ENCODE measurements around the gene MRPS23.

The MRPS23 gene

DNA sequence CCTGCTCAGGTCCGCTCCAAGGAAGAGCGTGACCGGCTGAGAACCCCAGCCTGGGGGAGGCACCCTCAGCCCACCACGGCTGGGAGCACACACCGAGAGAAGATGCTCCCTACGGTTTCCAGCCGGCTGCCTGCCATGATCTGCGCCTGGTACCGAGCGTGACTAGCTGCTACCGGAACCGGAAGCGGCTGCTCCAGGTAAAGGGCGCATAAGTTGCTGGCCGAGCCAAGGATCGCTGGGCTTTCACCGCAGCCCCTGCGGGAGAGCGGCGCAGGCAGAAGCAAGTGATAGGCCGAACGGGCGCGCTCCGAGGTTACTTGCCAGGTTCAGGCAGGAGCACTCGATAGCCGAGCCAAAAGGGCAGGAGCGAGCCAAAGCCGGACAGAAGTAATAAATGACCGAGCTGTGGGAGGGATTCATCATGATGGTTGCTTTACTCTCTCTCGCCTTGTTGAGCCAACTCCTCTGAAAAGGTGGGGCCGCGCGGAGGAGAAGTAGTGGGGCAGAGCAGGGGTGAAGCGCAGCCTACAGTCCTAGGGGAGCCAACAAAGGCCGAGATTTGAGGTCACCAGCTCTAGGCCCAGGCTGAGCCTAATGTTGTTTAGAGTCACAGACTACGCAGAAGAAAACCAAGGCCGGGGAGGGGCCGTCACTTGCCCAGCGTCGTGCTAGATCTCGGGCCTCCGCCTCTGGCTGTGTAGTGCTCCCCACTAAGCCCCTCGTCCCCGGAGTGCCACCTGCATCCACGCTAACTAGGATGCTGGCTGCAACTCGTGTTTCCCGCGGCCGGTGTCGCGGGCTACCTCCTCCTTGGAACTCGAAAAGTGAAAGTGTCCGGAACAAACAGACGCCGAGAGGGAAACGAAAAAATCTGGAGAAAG, at the start of gene MRPS23:
TSS of gene MRPS23 (minus strand) at position 171 of the 881 bp plus-strand sequence. CDS start at position 137, 34 bp downstream.
- peak; percentile 95 for DNase-seq (ENCODE audit: low read depth, low spot score)

DNA sequence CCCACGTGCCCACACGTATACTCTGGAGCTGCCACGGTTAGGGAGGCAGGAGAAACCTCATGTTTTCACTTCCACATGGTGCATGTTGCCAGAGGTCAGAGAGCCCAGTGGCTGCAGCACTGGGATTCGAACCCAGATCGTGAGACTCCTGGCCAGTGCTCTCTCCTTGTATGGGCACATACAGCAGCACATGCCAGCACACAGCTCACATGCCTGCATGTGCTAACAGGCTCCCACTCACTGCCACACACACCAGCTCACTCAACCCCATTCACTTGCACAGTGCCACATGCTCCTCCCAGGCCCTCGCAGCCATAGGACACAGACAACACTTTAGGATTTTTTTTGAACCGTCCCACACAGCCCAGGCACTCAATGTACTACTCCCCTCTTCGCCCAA, 49.5 kb upstream of the MRPS23 start:
- DNase-seq (ENCODE audit: low read depth, low spot score), result no peak

DNA sequence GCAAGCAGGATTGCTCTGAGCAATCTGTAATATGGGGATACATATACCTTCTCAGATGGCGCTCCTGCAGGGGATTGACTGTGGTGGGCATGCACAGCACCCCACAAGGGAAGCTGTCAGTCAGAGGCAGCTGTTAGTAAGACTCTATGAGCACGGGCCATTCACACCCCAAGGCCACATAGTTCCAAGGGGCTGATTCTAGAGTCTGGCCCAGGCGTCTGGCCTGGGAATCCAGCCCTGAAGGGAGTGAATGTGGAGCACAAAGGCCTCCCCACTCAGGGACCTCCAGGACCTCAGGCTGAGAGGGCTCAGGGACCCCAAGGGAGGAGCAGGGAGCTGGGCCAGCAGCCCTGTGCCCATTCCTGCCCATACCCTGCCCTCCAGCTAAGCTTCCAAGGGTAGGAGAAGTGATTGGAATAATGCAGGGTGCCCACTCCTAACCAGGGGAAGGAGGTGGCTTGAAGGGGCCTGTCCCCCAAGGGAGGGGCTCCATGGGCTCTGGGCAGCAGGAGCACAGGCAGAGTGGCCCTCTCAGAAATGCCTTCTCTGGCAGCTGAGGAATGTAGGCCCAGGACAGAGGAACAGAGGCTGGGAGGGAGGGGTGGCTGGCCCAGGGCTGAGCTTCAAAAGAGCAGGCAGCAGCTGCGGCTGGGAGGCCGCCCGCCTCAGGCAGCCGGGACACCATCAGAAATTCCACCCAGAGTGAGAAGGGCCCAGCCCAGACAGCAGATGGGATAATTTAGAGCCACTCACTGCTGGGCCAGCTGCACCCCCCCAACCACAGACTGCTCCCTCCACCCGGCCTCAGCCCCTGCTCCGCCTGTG, 48.9 kb upstream of the MRPS23 start:
- DNase-seq (ENCODE audit: low read depth, low spot score), result no peak

DNA sequence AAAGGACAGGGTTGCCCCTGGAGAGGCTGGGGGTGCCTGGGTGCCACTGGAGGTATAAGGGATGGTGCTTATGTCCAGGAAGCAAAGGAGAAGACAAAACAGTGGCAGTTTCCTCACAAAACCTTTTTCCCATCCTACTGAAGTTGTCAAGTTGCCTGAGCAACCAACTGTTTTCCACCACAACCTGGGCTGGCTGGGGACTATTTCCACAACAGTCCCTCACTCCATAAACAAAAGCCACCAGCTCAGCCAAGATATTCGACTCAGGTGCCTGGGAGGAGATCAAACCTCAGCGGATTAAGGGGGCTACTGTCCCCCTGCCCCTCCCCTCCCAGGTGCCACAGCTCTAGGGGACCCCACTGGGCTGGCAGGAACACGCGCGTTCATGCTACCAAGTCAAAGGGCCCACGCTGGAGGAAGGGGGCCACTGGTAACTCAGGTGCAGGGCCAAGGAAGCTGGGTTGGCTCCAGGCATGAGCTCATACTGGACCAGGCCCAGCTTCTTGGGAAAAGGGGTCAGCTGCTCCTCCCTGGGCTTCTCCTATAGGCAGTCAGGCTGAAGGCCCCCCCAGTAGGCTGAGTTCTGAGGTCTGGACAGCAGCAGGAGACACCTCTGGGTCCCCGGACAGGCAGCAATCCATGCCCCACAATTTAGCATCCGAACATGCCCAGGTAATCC, 45.7 kb upstream of the MRPS23 start:
- no peak for DNase-seq (ENCODE audit: low read depth, low spot score)

DNA sequence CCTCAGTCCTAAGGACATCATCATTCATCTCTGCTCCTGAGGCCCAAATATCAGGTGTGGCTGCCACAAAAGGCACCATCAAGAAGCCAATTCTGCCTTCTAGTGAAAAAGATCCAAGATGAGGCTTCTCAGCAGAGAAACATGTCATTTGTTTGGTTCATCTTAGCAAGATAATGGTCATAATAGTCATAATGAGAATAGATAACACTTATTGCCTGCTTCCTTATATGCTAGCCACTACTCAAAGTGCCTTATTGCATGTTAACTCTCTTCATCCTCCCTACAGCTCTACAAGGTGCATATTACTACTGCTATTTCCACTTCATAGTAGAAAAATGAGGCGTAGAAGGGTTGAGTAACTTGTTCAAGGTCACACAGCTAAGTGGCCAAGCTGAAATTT, 45.0 kb upstream of the MRPS23 start:
- no peak for DNase-seq (ENCODE audit: low read depth, low spot score)

DNA sequence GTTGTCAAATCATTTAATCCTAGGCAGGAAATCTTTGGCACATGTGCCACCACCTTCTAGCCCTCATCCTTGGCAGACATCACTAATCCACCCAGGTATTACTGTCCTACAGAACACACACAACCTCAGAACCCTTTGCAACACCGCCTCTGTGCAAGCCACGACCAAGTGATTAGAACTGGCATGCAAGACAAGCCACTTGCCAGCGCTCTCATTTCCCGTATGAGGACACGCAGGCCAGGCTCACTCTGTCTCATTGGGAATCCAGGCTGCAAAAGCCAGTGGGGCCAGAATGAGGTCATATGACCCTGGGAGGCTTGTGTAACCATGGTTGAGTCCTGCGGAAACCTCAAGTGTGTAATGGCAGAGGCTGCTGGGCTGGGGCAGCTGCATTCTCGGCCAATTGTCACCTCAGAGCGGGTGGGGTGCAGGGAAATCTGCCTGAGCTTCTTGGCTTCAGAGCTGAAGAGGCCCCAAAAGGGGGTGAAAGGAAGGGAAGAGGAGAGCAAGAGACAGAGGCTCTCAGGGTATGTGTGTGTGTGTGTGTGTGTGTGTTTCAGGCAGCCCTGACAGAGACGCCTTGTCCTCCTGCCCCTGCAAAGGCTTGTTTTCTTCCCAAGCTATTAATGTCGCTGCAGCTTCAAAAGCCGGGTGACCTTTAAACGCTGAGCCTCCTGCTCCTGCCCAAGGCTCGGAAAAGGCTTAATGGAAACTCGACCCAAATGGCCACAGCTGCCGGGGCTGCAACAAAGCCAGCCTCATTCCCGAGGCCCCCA, 43.2 kb upstream of the MRPS23 start:
- no peak for DNase-seq (ENCODE audit: low read depth, low spot score)

DNA sequence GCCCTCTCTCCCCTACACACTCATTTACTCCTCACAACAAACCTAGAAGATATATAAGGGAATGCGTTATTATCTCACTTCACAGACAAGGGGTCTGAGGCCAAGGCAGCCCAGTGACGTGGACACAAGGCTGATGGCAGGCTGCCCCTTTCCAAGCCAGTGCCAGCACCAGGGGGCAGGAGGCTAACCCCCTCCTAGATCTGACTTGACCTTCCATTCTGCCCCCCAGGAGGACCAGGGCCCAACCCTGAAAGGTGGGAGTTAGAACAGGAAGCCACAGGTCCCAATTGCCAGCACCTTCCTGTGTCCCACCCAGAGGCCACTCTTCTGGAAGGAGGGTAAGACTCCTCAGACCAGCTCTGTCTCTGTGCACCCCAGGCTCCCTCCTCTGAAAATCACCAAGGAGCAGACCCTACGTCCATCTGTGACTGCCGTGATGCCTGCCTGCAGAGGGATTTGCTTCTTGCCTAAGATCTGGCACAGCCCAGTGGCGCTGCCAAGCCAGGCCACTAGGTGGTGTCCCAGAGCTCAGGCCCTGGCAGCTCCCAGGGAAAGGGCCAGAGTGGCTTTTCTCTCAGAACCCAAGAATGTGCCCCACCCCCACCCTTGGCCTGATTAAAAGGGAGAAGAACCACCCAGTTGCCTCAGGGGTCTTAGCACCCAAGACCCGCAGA, 42.4 kb upstream of the MRPS23 start:
- peak; percentile 52 for DNase-seq (ENCODE audit: low read depth, low spot score)

DNA sequence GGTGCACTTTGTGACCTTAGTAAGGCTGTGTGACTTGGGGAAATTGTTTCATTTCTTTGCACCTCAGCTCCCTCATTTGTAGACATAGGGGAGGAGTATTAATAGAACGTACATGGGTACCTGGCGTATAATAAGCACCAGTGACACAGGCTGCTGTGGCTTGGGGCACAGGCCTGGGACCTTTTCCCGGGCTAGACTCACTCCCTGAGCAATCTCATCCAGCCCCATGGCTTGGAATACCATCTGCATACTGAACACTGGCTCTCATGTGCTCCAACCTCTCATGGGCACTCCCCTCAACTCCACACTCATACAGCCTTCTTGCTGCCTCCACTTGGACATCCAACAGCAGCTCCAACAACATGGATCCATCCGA, 41.0 kb upstream of the MRPS23 start:
- no peak for DNase-seq (ENCODE audit: low read depth, low spot score)

DNA sequence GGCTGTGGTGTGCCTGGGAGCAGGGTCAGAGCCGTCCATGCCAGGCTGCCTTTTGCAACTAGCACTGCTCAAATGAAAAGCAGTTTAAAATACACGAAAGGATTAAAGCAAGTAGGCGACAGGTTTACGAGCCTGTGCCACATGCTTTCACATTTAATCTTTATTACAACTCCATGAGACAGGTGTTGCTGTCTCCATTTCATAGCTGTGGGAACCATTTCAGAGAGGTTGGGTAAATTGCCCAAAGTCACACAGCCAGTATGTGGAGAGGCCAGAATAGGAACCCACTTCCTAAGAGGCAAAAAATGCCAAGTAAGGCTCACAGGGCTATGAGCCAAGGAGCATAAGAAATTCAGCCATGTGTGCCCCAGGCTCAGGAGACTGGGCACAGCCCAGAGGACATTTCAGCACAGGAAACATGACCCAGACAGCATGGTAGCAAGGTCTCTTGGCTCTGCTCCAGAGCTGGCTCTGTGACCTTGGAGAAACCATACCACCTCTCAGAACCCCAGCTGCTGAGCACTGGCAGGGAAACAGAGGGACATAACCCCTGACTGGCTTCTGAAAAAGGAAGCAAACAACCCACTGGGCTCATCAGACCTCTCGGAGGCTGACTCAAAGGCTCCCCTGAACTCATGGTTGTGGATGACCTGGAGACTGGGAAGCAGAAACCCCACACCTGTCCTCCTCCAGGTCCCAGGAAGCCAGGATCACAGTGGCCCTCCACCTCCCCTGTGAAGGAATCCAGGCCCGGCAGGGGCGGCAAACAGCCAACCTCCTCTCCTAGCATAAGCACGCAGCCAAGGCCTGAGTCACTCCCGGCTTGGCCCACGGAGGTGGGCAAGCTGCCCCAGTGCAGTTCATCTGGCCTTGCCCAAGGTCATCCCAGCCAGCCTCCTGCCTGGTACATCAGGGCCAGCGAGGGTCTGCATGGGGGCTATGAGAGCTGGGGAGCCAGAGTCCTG, 40.3 kb upstream of the MRPS23 start:
- no peak for DNase-seq (ENCODE audit: low read depth, low spot score)

DNA sequence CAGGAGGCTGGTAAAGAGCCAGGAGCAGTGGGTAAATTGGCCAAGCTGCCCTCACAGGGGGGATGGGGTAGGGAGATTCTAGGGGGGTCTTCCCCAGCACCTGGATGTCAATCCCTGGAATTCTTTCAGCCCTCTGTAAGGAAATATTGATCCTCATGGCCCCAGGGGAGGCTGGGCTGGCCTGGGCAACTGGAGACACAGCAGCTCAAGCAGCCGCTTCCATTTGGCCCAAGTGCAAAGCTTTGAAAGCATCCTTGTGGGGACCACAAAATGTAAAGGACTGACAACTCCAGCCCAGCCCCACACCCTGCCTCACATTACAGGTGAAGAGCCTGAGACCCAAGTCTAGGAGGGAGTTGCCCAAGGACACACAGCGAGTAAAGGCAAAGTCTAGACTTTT, 39.4 kb upstream of the MRPS23 start:
- DNase-seq (ENCODE audit: low read depth, low spot score), result no peak

DNA sequence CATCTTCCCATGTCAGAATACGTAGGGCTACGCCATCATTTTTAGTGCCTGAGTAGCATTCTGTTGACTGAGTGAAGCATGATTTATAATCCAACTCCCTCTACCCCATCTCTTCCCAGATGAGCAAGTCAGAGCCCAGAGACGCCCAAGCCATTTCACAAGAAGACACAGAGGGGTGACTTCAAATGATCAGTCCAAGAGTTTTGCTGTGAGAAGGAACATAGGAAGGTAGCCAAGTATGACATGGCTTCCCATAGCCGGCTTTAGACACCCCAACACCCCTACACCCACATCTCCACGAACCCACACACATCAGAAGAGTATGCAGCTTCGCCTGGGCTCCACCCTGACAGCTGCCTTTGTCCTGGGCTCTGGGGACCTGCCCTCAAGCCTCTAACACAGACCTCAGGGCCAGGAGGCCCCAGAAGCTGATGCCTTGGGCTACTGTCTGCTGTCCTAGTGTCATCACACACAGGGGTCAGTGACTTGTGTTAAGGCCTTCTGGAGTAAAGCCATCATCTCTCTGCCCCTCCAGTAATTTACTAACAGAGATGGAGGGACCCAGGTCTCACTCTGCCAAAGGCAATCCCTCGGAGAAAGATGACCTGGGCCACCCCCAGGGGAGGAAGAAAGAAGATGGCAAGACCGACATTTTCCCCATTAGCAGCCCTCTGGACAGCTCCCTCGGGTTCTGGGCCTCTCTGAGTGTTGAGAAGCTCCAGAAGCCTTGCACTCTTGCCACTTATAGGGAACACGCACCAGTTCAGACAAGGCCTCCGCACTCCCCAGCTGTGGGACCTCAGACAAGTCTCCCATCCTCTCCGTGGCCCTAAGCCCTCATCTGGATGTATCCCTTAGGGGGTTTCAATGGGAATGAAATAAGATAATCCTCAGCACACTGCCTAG, 38.7 kb upstream of the MRPS23 start:
- no peak for DNase-seq (ENCODE audit: low read depth, low spot score)

DNA sequence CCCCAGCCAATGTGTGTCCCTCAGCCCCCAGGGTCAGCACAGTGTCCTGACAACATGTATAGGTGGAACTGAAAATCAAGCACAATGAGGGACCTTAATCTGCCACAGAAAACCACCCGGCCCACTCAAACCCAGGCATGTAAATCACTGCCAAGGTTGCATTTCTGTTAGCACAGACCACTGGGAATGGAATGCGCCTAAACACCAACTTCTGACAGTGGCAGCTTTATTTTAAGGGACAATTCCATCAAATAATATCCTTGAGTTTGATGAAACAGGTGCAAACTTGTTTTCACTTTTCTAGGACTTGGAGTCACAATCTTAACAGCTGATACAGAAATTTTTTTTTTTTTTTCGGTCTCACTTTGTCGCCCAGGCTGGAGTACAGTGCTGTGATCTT, 37.3 kb upstream of the MRPS23 start:
- DNase-seq (ENCODE audit: low read depth, low spot score), result no peak

DNA sequence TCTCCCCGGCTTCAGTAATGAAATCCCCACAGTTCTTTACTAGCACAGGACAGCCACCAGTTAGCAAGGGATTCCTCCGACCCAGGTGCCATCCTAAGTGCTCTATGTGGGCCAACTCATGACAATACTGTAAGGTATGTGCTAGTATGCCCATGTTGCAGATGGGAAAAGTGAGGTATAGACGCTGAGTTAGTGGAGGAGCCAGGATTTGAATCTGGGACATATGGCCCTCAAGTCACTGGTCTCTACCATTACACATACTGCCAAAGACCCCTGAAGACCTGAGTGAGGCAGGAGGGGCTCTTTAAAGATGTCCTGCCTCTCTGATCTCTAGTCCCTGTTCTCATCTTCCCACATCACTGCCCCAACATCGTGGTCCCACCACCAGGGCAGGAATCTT, 36.2 kb upstream of the MRPS23 start:
- DNase-seq (ENCODE audit: low read depth, low spot score), result no peak

DNA sequence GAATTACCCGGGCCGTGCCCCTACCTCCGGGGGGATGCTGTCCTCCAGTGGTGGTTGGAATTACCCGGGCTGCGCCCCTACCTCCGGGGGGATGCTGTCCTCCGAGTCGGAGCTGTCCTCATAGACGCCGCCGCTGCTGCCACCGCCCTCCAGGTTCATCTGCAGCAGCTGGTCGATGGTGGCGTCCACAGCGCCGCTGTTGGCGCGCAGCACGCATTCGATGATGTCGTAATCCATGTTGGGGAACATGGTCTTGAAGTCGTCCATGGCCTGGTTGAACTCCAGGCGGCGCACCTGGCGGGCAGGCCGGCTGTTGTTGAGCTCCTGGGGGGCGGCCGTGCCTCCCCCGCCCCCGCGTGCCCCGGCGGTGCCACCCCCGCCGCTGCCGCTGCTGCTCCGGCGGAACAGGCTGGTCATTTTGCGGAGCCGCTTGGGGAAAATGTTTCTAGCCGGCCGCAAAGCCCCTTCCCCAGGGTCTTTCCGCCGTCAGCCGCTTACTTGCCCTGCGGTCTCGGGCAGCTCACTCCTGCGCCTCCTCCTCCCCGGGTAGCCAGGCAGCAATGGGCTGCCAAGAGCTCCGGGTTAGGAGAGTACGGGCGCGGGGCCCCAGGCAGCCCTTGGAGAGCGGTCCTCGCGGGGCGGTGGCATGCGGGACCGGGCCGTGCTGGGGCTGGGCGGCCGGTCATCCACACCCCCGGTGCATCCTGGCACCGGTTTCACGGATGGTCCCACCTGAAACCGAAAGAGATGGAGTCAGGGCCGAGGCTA, 35.5 kb upstream of the MRPS23 start:
- no peak for DNase-seq (ENCODE audit: low read depth, low spot score)

DNA sequence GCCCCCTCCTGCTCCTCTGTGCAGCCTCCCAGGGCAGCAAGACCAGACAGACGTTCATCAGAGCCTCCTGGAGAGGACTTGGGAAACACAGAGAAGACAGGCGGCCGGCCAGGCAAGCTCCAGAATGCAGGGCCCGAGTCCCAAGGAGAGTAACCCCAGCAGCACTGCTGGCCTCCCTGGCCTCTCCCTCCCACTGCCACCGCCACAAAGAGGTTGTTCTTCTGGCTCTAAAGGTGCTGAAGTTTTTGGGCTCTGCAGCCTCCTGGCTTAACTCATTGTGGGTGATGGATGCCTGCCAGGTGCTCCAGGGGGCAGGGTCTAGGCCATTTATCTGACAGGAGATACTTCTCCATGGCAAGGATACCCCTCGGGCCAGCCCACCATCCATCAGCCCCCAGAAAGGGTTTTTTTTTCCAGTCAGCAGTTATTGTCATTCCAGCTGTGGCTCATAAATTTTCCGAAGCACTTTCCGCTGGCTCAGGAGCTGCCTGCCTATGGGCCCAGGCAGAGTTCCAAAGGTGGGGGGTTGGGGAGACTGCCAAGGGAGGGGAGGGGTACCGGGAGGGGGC, 32.0 kb upstream of the MRPS23 start:
- no peak for DNase-seq (ENCODE audit: low read depth, low spot score)

DNA sequence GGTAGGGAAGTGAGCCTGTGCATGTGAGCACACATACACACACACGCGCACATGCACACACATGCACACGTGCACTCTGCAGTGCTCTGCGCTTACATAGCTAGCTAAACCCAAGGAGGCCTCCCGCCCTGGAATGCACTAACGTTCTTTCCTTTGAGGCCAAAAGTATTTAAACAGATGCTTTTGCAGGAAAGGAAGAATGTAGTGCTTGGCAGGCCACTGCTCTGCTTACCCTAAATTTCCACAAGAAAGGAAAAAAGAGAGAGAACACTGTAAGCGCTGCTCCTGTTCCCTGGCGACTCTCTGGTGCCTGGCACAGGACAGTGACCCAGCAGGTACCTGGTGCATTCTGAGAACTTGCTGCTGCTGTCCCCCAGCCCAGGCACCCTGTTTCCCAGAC, 31.3 kb upstream of the MRPS23 start:
- DNase-seq (ENCODE audit: low read depth, low spot score), result no peak

DNA sequence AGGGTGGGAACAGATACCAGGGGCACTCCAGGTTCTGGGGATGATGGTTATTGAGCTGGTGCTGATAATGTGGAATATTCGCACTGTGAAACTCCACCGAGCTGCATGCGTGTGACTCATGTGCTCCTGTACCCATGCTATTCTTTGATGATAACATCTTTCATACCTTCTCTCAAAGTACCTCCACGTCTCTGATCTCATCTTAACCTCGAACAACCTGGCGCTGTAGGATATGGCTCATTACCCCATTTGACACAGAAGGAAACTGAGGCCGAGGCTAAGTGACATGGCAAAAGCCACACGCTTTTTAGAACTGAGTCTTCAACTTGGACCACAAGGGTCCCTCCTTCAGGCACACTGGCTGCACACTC, 30.2 kb upstream of the MRPS23 start:
- DNase-seq (ENCODE audit: low read depth, low spot score), result no peak

All from activated CD4-positive, CD25-positive, alpha-beta regulatory T cell treated with anti-CD3 and anti-CD28 coated beads, Interleukin-2, amount 50 U/mL, for 16 hours (primary cell).